Activated CD4-positive, alpha-beta T cell treated with anti-CD3 and anti-CD28 coated beads, Interleukin-2, amount 50 U/mL, for 4 hours (primary cell): Measurements from ENCODE around the gene RABEP2.
"Not testable (repeated sequence)": the region's sequence is repeated elsewhere in the genome, so short reads cannot be mapped to it uniquely, and the experiment has no call there.

Source experiments
- DNase-seq, 2 experiments: peaks; one replicate each; pipeline ENCODE4 v3.0.0-alpha.2; 2020

RABEP2 gene

GRCh38 chr16:28924762-28925385, at the start of gene RABEP2:
TSS of gene RABEP2 (minus strand) at chr16:28925238. CDS start at chr16:28925163, 75 bp downstream.
- peak; percentile 90 to 92 for DNase-seq

- peak; percentile 86 to 89 for DNase-seq
Observed at GRCh38 chr16:28974437-28975157, 49.6 kb upstream of the RABEP2 start, which contains the start of gene SPNS1. TSS of gene SPNS1 (plus strand) at chr16:28974778. CDS start at chr16:28975152, 374 bp downstream.

- DNase-seq = no peak
Observed at GRCh38 chr16:28974007-28974436, 49.0 kb upstream of the RABEP2 start.

GRCh38 chr16:28969696-28970095, 44.7 kb upstream of the RABEP2 start:
- DNase-seq = not testable (repeated sequence)

GRCh38 chr16:28967156-28967555, 42.1 kb upstream of the RABEP2 start:
- no peak for DNase-seq

- DNase-seq = no peak
Observed at GRCh38 chr16:28964496-28964895, 39.5 kb upstream of the RABEP2 start.

- DNase-seq = no peak
Observed at GRCh38 chr16:28964072-28964471, 39.0 kb upstream of the RABEP2 start.

- no peak for DNase-seq
Observed at GRCh38 chr16:28958836-28959235, 33.8 kb upstream of the RABEP2 start.

GRCh38 chr16:28958216-28958615, 33.2 kb upstream of the RABEP2 start:
- DNase-seq = no peak

- no peak for DNase-seq
Observed at GRCh38 chr16:28951410-28951943, 26.4 kb upstream of the RABEP2 start.

GRCh38 chr16:28950648-28951409, 25.8 kb upstream of the RABEP2 start, which contains the start of gene NFATC2IP:
TSS of gene NFATC2IP (plus strand) at chr16:28950937. CDS start at chr16:28951012, 75 bp downstream.
- peak; percentile 99 to 100 for DNase-seq

GRCh38 chr16:28946681-28947080, 21.6 kb upstream of the RABEP2 start:
- no peak for DNase-seq

- DNase-seq = no peak
Observed at GRCh38 chr16:28943281-28943680, 18.2 kb upstream of the RABEP2 start.

GRCh38 chr16:28939825-28940224, 14.8 kb upstream of the RABEP2 start:
- DNase-seq = not testable (repeated sequence)

GRCh38 chr16:28938721-28939120, 13.7 kb upstream of the RABEP2 start:
- DNase-seq = no peak

GRCh38 chr16:28937222-28937876, 12.3 kb upstream of the RABEP2 start:
- no peak for DNase-seq

- DNase-seq = no peak
Observed at GRCh38 chr16:28936784-28937155, 11.7 kb upstream of the RABEP2 start.

GRCh38 chr16:28935924-28936783, 11.1 kb upstream of the RABEP2 start:
- DNase-seq = peak; percentile 74 to 77

GRCh38 chr16:28935346-28935745, 10.3 kb upstream of the RABEP2 start:
- DNase-seq = no peak

GRCh38 chr16:28933171-28933570, 8.1 kb upstream of the RABEP2 start:
- DNase-seq = no peak

- no peak for DNase-seq
Observed at GRCh38 chr16:28932339-28933141, 7.5 kb upstream of the RABEP2 start.
